HL-60 (cell line): ENCODE results near the gene TSPAN10.
"Not testable (repeated sequence)": the region's sequence is repeated elsewhere in the genome, so short reads cannot be mapped to it uniquely, and the experiment has no call there.

Experiments
- DNase-seq, 2 experiments: peaks; one replicate each; pipeline ENCODE4 v3.0.0-alpha.2; 2010 to 2020; ENCODE audit warnings: low read depth in 1 of 2, low spot score in 1 of 2
- H3K27ac ChIP-seq: fragments of 250-450 bp; sonication (Bioruptor Pico); replicated peaks from 2 replicates; pipeline ENCODE4 v1.5.1; 2020; ENCODE audit warnings: mild to moderate bottlenecking, moderate library complexity
- H3K27me3 ChIP-seq: fragments of 250-450 bp; sonication (Bioruptor Pico); 2 replicates; pipeline ENCODE4 v1.5.1; 2021; ENCODE audit warnings: mild to moderate bottlenecking, moderate library complexity; ENCODE audit not compliant: insufficient read depth, poor library complexity, severe bottlenecking
- H3K4me3 ChIP-seq: replicated peaks from 2 replicates; pipeline ENCODE4 v1.5.1; 2011; ENCODE audit warnings: mild to moderate bottlenecking, control low read depth, low read length; ENCODE audit not compliant: insufficient read depth
- CTCF ChIP-seq: IDR thresholded peaks from one replicate; pipeline ENCODE4 v1.5.1; 2011; ENCODE audit warnings: low read length, control low read depth, inconsistent platforms; ENCODE audit not compliant: insufficient read depth
- GABPA ChIP-seq: IDR thresholded peaks from 2 replicates; pipeline ENCODE4 v1.6.1; 2012; ENCODE audit warnings: low read depth
- POLR2AphosphoS5 ChIP-seq: IDR thresholded peaks from 2 replicates; pipeline ENCODE4 v1.6.1; 2012; ENCODE audit warnings: low read depth
- REST ChIP-seq: IDR thresholded peaks from 2 replicates; pipeline ENCODE4 v1.6.1; 2012; ENCODE audit warnings: low read depth; ENCODE audit not compliant: insufficient replicate concordance
- SPI1 ChIP-seq: IDR thresholded peaks from 2 replicates; pipeline ENCODE4 v1.6.1; 2012; ENCODE audit warnings: low read depth, mild to moderate bottlenecking, borderline replicate concordance

TSPAN10 gene

DNA sequence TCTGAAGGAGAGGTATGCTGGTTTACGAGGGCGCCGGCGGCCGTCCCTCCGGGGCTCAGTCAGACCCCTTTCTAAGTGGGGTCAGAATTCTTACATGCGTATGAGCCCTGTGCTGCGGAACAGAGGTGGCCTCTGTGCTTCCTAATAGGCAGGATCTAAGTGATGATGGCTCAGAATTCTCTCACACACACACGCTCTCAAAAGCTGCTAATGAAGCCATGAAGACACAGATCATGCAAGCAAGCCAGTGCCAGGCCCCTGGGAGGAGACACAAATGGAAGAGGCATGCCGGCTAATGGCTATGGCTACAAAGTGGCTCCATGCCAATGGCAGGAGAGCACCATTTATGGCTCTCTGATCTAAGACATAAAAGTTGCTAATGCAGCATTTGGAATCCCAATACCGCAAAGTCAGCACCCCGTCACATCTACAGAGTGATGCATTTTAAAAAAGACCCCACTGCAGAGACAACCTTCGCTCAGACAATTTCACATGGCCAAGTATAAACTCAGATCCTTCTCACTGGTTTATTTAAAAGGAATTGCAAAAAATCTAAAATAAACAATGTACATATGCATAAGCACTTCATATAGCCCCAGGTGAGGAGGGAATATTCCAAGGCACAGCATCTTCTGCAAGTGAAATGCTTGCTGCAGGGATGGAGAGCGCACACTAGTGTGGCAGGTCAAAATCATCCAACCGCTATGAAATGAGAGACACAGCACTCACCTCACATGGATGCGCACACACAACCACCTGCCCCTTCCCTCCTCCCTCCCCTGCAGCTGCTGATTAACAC, 24.6 kb upstream of the TSPAN10 start:
- TF ChIP-seq REST: no peak
- TF ChIP-seq GABPA: no peak
- no peak for TF ChIP-seq CTCF
- TF ChIP-seq SPI1: no peak
- TF ChIP-seq POLR2AphosphoS5: no peak

DNA sequence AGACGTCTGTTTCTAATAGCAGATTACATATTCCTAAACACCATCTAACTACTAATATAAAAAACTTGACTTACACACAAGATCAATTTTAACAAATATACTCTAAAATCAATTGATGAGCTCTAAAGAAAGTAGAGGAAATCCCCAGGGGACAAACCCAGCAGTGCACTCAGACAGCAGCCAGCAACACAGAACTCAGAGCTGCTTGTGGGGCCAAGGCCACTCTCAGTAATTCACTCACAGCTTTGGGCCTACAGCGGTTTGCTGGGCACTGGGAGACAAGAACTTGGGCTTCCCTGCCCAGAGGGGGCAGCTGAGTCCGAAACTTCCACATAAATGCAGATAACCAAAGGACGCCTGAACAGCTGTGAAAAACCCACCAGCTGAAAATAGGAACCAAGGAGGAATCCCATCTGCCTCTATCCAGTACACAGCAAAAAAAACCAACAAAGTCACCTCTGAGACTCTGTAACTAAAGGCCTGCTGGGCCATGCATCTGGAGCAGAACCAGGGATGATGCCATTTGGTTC, 21.5 kb upstream of the TSPAN10 start:
- DNase-seq: no peak
- H3K27ac ChIP-seq: no peak overlapping the region
- no peaks in the 10 kb centered on the region for H3K27me3 ChIP-seq
- no peak overlapping the region for H3K4me3 ChIP-seq
- TF ChIP-seq POLR2AphosphoS5 (no peak), SPI1 (no peak), CTCF (no peak), GABPA (no peak), REST (no peak)

More for the DNA sequence above, 24.6 kb upstream of the TSPAN10 start:
- H3K27me3 ChIP-seq: no peaks in the 10 kb centered on the region
- no peak overlapping the region for H3K4me3 ChIP-seq
- no peak for DNase-seq
- H3K27ac ChIP-seq: no peak overlapping the region

GRCh38 chr17:81616877-81617276, 20.1 kb upstream of the TSPAN10 start:
- DNase-seq: no peak
- Histone ChIP-seq H3K27me3 (no peaks in the 10 kb centered on the region), H3K27ac (no peak overlapping the region), H3K4me3 (no peak overlapping the region)
- TF ChIP-seq GABPA (no peak), REST (no peak), POLR2AphosphoS5 (no peak), CTCF (no peak), SPI1 (no peak)

DNA sequence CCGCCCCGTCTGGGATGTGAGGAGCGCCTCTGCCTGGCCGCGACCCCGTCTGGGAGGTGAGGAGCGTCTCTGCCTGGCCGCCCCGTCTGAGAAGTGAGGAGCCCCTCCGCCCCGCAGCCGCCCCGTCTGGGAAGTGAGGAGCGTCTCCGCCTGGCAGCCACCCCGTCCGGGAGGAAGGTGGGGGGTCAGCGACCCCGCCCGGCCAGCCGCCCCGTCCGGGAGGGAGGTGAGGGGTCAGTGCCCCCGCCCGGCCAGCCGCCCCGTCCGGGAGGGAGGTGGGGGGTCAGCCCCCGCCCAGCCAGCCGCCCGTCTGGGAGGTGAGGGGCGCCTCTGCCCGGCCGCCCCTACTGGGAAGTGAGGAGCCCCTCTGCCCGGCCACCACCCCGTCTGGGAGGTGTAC, 18.7 kb upstream of the TSPAN10 start:
- H3K27me3 ChIP-seq, H3K4me3 ChIP-seq, H3K27ac ChIP-seq, DNase-seq: not testable (repeated sequence)
